GM21528 (cell line): ENCODE measurements around the gene RTN4R.
"Not testable (repeated sequence)": the region's sequence is repeated elsewhere in the genome, so short reads cannot be mapped to it uniquely, and the experiment has no call there.

Experiments used
- ATAC-seq: cut with Tn5 transposase; IDR thresholded peaks from one replicate; pipeline ENCODE4 v1.9.1; 2021; ENCODE audit warnings: mild to moderate bottlenecking, moderate library complexity; ENCODE audit not compliant: unreplicated experiment, low FRiP score

RTN4R gene

GRCh38 chr22:20268279-20269012 is at the start of gene RTN4R:
RTN4R (minus strand) TSS chr22:20268318; CDS start chr22:20268092, 226 bp downstream.
- ATAC-seq = no peak

- ATAC-seq = not testable (repeated sequence)
These were observed 49.4 kb upstream of the RTN4R start for GRCh38 chr22:20317402-20318042.

- no peak for ATAC-seq
These were observed 48.8 kb upstream of the RTN4R start for GRCh38 chr22:20316844-20317401.

- no peak for ATAC-seq
These were observed 48.2 kb upstream of the RTN4R start for GRCh38 chr22:20316217-20316843.

GRCh38 chr22:20315337-20316216 is 47.5 kb upstream of the RTN4R start:
- no peak for ATAC-seq

- ATAC-seq = not testable (repeated sequence)
These were observed 46.7 kb upstream of the RTN4R start for GRCh38 chr22:20314741-20315336.

GRCh38 chr22:20314206-20314605 is 46.1 kb upstream of the RTN4R start:
- not testable (repeated sequence) for ATAC-seq

- not testable (repeated sequence) for ATAC-seq
These were observed 45.4 kb upstream of the RTN4R start for GRCh38 chr22:20313306-20314077.

GRCh38 chr22:20312396-20313191 is 44.5 kb upstream of the RTN4R start:
- no peak for ATAC-seq

GRCh38 chr22:20311249-20312062 is 43.3 kb upstream of the RTN4R start:
- not testable (repeated sequence) for ATAC-seq

- ATAC-seq = not testable (repeated sequence)
These were observed 42.7 kb upstream of the RTN4R start for GRCh38 chr22:20310773-20311172.

GRCh38 chr22:20310180-20310579 is 42.1 kb upstream of the RTN4R start:
- ATAC-seq = not testable (repeated sequence)

- not testable (repeated sequence) for ATAC-seq
These were observed 40.9 kb upstream of the RTN4R start for GRCh38 chr22:20308806-20309650.

GRCh38 chr22:20307448-20308447 is 39.6 kb upstream of the RTN4R start:
- ATAC-seq = not testable (repeated sequence)
